Activated naive CD8-positive, alpha-beta T cell treated with anti-CD3 and anti-CD28 coated beads, Interleukin-2, amount 50 U/mL, for 16 hours (primary cell): ENCODE data around the gene PRPH2.
A peak's percentile ranks its signal among the peaks of the same experiment; 100 is the strongest.
"Not testable (repeated sequence)": the region's sequence is repeated elsewhere in the genome, so short reads cannot be mapped to it uniquely, and the experiment has no call there.

Experiments used
- DNase-seq: peaks from one replicate; pipeline ENCODE4 v3.0.0-alpha.2; 2020; ENCODE audit warnings: low read depth, low spot score

The PRPH2 gene

GRCh38 chr6:42698217-42698616 is 24.2 kb downstream of the PRPH2 start:
- no peak for DNase-seq

- no peak for DNase-seq
Measured at GRCh38 chr6:42697268-42697655, 25.1 kb downstream of the PRPH2 start.

DNA sequence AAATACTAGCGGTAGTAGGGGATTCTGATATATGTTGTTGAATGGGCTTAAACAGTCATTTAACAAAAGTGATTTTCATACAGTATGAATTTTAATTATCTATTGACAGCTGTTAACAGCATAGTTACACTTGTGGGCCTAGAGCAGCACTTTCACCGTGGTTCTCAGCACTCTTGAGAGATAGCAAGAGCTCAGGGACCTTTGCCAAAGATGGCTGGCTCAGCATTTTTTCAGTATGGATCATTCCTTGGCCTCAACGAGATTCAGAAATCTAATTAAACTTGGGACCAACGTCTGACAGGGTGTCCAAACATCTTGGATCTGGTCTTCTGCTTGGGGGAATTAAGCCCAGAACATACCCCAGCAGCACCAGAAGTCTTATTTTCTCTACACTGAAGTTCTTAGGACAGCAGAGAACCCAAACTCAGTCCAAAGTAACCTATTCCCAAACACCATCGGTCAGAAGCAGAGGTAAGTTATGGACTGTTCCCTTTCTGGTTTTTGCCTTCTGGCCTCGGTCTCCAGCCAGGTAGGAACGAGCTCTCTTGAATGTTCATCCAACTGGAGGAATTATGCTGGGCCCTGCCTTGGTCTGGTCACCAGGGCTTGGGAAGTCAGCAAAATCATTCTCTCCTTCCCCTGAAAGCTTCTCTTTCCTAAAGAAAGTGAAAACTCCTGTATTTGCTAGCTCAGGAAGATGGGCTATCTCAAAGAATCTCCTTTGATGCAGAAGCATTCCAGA is 25.7 kb downstream of the PRPH2 start:
- DNase-seq = no peak

GRCh38 chr6:42694586-42694985 is 27.8 kb downstream of the PRPH2 start:
- no peak for DNase-seq

DNA sequence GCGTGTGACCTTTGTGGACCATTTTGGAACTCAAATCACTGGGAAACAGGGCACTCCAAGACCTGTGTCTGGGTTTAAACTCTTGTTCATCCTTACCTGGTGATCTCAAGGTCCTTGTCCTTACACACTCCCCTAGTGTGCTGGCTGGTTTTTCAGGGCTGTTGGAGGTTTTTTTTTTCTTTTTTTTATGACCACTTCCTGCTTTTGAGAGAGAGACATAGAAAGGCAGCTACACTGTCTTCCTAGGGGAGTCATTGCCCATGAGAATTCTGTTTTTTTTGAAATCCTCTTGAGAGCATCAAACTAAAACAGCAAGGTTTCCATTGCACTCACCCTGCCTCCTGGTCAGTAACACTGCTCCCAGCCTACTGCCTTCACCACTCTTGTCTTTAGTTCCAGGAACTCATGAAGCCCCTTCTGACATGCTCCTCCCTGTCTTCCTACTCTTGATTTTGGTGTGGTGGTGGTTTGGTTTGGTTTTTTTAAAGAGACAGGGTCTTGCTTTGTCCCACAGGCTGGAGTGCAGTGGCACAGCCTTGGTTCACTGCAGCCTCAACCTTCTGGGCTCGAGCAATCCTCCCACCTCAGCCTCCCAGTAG is 28.6 kb downstream of the PRPH2 start:
- no peak for DNase-seq

DNA sequence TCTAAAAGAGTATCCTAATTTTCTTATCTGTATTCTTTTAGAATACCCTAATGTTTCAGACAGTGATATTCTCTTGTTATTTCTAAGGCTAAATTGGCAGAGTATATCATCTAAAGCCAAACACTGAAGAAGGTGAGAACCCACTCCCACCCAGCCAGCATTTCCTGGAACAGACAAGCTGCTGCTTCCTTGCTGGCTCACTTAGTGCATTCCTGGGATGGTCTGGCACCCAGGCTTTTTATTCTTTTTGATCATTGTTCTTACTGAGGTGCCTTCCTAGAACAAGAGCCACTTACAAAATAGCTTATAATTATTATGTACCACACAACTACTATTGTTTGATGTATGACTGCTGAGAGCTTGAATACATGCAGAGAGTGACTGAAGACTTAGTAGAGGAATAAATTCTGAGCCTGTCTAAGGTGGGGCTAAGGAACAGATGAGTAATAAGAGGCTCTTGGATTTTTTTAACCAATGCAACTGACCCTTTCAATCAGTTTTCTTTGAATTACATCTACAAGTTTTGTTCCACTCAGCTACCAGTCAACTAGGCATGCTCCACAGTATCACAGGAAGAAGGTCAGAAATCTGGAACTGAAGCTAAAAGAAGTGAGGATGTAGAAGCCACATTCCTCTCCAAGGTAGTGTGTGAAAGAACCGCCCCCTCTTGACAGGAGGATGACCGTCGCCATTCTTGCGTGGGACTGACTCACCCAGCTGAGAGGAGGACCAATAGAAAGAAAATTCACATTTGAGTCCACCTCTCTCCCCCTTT is 30.1 kb downstream of the PRPH2 start:
- DNase-seq = no peak

DNA sequence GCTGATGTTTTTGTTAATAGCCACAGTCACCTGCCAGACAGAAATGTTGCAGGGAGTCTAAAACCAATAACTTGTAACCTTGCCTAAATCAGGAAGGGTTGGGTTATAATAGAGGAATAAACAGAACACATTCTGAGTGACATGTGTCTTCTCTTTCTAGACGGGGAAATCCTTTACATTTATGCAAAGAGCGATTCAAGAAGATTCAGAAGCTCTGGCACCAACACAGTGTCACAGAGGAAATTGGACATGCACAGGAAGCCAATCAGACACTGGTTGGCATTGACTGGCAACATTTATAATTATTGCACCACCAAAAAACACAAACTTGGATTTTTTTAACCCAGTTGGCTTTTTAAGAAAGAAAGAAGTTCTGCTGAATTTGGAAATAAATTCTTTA is 31.5 kb downstream of the PRPH2 start:
- DNase-seq = no peak

DNA sequence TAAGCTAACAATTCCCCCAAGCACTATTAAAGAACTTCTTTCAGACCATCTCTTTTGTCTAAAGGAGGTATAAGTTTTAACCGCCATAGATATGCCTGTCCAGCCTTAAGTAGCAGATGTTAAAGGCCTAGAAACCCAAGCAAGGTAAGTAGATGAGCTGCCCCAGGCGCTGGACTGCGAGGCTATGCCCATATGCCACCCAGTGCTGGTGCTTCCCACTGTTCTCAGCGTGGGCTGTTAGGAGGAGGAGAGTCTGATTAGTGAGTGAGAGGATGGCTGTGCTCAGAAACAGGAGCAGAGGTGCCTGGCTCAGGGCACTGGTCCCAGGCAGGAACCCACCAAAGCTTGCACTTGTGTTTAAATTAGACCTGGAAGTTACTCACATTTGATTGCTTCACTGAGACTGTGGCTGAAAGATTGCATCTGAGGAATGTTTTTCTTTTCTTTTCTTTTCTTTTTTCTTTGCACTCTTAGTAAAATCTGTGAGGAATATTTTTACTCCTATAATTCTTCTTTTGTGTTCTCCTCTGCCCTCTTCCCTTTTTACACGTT is 32.2 kb downstream of the PRPH2 start:
- no peak for DNase-seq

- DNase-seq = no peak
Measured at GRCh38 chr6:42689371-42689770, 33.0 kb downstream of the PRPH2 start.

DNA sequence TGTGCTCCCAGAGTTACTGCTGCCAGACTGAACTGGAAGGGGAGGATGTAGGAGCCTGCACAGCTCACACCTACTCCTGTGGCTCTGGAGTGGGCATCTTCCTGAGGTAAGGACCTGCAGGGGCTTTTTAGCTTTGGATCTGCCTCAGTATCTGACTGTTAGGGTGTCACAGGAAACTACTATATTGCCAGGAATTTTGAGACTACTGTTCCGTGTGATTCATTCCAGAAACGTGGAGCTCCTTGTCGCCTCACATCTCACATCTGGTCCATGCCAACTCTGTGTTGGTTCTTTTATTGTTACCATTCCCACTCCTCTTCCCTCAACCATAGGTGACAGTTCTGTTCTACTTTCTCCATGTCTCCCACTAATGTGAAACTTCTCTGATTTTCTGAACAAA is 34.1 kb downstream of the PRPH2 start:
- no peak for DNase-seq

GRCh38 chr6:42679358-42679757 is 43.0 kb downstream of the PRPH2 start:
- DNase-seq = no peak

DNA sequence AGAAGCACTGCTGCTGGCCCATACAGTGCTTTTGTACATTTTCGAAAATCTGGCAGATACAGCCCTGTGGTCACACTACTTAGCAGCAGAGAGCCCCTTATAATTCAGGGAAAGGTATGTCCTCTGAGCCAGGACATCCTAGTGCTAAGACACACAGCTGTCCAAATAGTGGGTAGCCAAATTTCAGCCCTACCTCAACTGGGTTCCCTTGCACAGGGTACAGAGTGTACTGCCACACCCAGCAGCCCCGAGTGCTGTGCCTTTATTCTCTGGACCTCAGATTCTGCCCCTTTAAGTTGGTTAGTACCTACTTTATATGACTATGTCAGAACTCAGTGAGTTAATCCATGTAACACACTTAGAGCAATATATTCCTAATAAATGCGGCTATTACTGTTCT is 47.6 kb downstream of the PRPH2 start:
- no peak for DNase-seq

- DNase-seq = not testable (repeated sequence)
Measured at GRCh38 chr6:42674368-42674767, 48.0 kb downstream of the PRPH2 start.

GRCh38 chr6:42664718-42665117 is 57.7 kb downstream of the PRPH2 start:
- DNase-seq = no peak

- DNase-seq = peak; percentile 66
Measured at GRCh38 chr6:42661540-42662153, 60.8 kb downstream of the PRPH2 start.

GRCh38 chr6:42659806-42660205 is 62.6 kb downstream of the PRPH2 start:
- no peak for DNase-seq

DNA sequence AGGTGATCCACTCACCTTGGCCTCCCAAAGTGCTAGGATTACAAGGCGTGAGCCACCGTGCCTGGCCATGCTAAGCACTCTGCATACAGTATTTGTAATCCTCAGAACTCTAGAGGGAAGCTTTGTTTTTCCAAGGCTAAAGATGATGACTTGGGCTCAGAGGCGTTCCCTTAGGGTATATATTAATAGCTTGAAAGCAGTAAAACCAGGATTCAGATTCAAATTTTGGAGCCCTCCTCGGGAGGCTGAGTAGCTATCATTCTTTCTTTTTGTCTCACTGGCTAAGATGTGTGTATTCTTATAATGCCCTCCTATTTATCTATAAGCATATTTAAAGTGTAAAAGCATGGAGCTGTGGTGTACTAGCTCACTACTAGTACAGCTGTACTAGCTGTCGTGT is 68.5 kb downstream of the PRPH2 start:
- no peak for DNase-seq

- no peak for DNase-seq
Measured at GRCh38 chr6:42652024-42652746, 70.2 kb downstream of the PRPH2 start.
